ENCODE measurements around the gene ITPR3. TPM values are rescaled to one million over a fixed set of nuclear protein-coding genes. Genes with fewer than 3 reads are reported as not detected.

Gene ITPR3
- total RNA-seq, 1 experiment from 2014 or later, result 11.4 TPM

GRCh38 chr6:33744001-33744848 lies 123.1 kb downstream of the ITPR3 start:
- Histone ChIP-seq H3K27me3 (replicated peaks) (no peaks in the 10 kb centered on the region), H3K4me1 (replicated peaks) (peaks cover 43% of the 10 kb centered on the region), H3K27ac (no peak overlapping the region), H3K36me3 (no peaks in the 10 kb centered on the region; the same call in 1 of the 2 replicates), H3K4me3 (no peak overlapping the region), H3K9me3 (replicated peaks) (no peaks in the 10 kb centered on the region)
- peak; percentile 66 to 78 for DNase-seq (ENCODE audit: low read depth in 1 of 2, low spot score in 2 of 2)

GRCh38 chr6:33744895-33745546 lies 123.9 kb downstream of the ITPR3 start:
- peaks cover 35% of the 10 kb centered on the region for H3K4me1 ChIP-seq (replicated peaks)
- H3K36me3 ChIP-seq, result no peaks in the 10 kb centered on the region; the same call in 1 of the 2 replicates
- peak overlapping the region; percentile 53 for H3K27ac ChIP-seq
- H3K9me3 ChIP-seq (replicated peaks), result no peaks in the 10 kb centered on the region
- DNase-seq (ENCODE audit: low read depth in 1 of 2, low spot score in 2 of 2), result peak in 1 of 2 experiments; percentile 7
- no peak overlapping the region for H3K4me3 ChIP-seq
- no peaks in the 10 kb centered on the region for H3K27me3 ChIP-seq (replicated peaks)

GRCh38 chr6:33745548-33745947 lies 124.4 kb downstream of the ITPR3 start:
- peak overlapping the region; percentile 35 for H3K4me3 ChIP-seq
- peaks cover 35% of the 10 kb centered on the region for H3K4me1 ChIP-seq (replicated peaks)
- DNase-seq (ENCODE audit: low read depth in 1 of 2, low spot score in 2 of 2), result peak in 1 of 2 experiments; percentile 15
- H3K27me3 ChIP-seq (replicated peaks), result no peaks in the 10 kb centered on the region
- H3K27ac ChIP-seq, result peak overlapping the region; percentile 53
- no peaks in the 10 kb centered on the region for H3K9me3 ChIP-seq (replicated peaks)
- H3K36me3 ChIP-seq, result no peaks in the 10 kb centered on the region; the same call in 1 of the 2 replicates

Other genes starting within 250 kb of the ITPR3 start
- 95.5 and 120 TPM in 2 replicates for gene KIFC1, start 229.5 kb upstream of the ITPR3 start, total RNA-seq (2014; rRNA removed; shearing (Covaris generic))
- 15.9 and 23.2 TPM in 2 replicates for gene PHF1, start 210.3 kb upstream of the ITPR3 start, total RNA-seq (2014; rRNA removed; shearing (Covaris generic))
- gene CUTA, start 203.2 kb upstream of the ITPR3 start, total RNA-seq (2014; rRNA removed; shearing (Covaris generic)), result 201 and 341 TPM in 2 replicates
- gene SYNGAP1, start 201.3 kb upstream of the ITPR3 start, total RNA-seq (2014; rRNA removed; shearing (Covaris generic)), result 0.69 and 1.1 TPM in 2 replicates
- gene ZBTB9, start 166.7 kb upstream of the ITPR3 start, total RNA-seq (2014; rRNA removed; shearing (Covaris generic)), result 2.9 and 4.4 TPM in 2 replicates
- gene BAK1, start 41.0 kb upstream of the ITPR3 start, total RNA-seq (2014; rRNA removed; shearing (Covaris generic)), result 14.3 and 23.3 TPM in 2 replicates
- 79.4 and 99.2 TPM in 2 replicates for gene UQCC2, start 90.4 kb downstream of the ITPR3 start, total RNA-seq (2014; rRNA removed; shearing (Covaris generic))
- 5.2 and 5.3 TPM in 2 replicates for gene IP6K3, start 125.6 kb downstream of the ITPR3 start, total RNA-seq (2014; rRNA removed; shearing (Covaris generic))
- gene LEMD2, start 167.8 kb downstream of the ITPR3 start, total RNA-seq (2014; rRNA removed; shearing (Covaris generic)), result 78.7 and 92.9 TPM in 2 replicates
- gene MLN, start 182.7 kb downstream of the ITPR3 start, total RNA-seq (2014; rRNA removed; shearing (Covaris generic)), result not detected in 2 replicates

All from SJSA1 (cell line).